Ishikawa (cell line): ENCODE results near the gene PCDH15.

Source experiments
- CEBPB ChIP-seq: IDR thresholded peaks from 2 replicates; pipeline ENCODE4 v1.6.1; 2012
- CREB1 ChIP-seq: IDR thresholded peaks from 2 replicates; pipeline ENCODE4 v1.6.1; 2012; ENCODE audit warnings: low read depth
- EGR1 ChIP-seq: IDR thresholded peaks from 2 replicates; pipeline ENCODE4 v1.6.1; 2012
- EP300 ChIP-seq: IDR thresholded peaks from 2 replicates; pipeline ENCODE4 v1.6.1; 2012; ENCODE audit warnings: borderline replicate concordance
- FOXM1 ChIP-seq: IDR thresholded peaks from 2 replicates; pipeline ENCODE4 v1.6.1; 2012; ENCODE audit warnings: low read depth, borderline replicate concordance
- MAX ChIP-seq: IDR thresholded peaks from 2 replicates; pipeline ENCODE4 v1.6.1; 2012
- NFIC ChIP-seq: IDR thresholded peaks from 2 replicates; pipeline ENCODE4 v1.6.1; 2012
- RAD21 ChIP-seq: IDR thresholded peaks from 2 replicates; pipeline ENCODE4 v1.6.1; 2012; ENCODE audit warnings: low read depth
- REST ChIP-seq: IDR thresholded peaks from 2 replicates; pipeline ENCODE4 v1.6.1; 2012; ENCODE audit warnings: low read depth, mild to moderate bottlenecking
- TAF1 ChIP-seq: IDR thresholded peaks from 2 replicates; pipeline ENCODE4 v1.6.1; 2012; ENCODE audit warnings: low read depth, mild to moderate bottlenecking
- TCF12 ChIP-seq: IDR thresholded peaks from 2 replicates; pipeline ENCODE4 v1.6.1; 2012; ENCODE audit warnings: low read depth
- TEAD4 ChIP-seq: IDR thresholded peaks from 2 replicates; pipeline ENCODE4 v1.6.1; 2012
- USF1 ChIP-seq: IDR thresholded peaks from 2 replicates; pipeline ENCODE4 v1.6.1; 2012
- YY1 ChIP-seq: IDR thresholded peaks from 2 replicates; pipeline ENCODE4 v1.6.1; 2012; ENCODE audit warnings: low read depth

The PCDH15 gene

GRCh38 chr10:54525816-54526215 is 275.2 kb downstream of the PCDH15 start:
- no peak for TF ChIP-seq EP300
- TF ChIP-seq TEAD4: no peak
- no peak for TF ChIP-seq TCF12
- TF ChIP-seq CEBPB: no peak
- TF ChIP-seq USF1: no peak
- no peak for TF ChIP-seq CREB1
- TF ChIP-seq NFIC: no peak
- TF ChIP-seq TAF1: no peak
- no peak for TF ChIP-seq YY1
- TF ChIP-seq EGR1: no peak
- no peak for TF ChIP-seq MAX
- TF ChIP-seq REST: no peak
- no peak for TF ChIP-seq RAD21
- no peak for TF ChIP-seq FOXM1

- TF ChIP-seq CREB1 (no peak), USF1 (no peak), EGR1 (no peak), YY1 (no peak), EP300 (no peak), NFIC (no peak), TCF12 (no peak)
Observed at GRCh38 chr10:54503863-54504262, 297.2 kb downstream of the PCDH15 start.

GRCh38 chr10:54501929-54502328 is 299.1 kb downstream of the PCDH15 start:
- TF ChIP-seq MAX (no peak), NFIC (no peak), REST (no peak), EP300 (no peak), CEBPB (no peak)

GRCh38 chr10:54496852-54497251 is 304.2 kb downstream of the PCDH15 start:
- TF ChIP-seq CREB1: no peak
- no peak for TF ChIP-seq TAF1
- TF ChIP-seq TEAD4: no peak

- TF ChIP-seq TAF1 (no peak), FOXM1 (no peak), YY1 (no peak), CREB1 (no peak)
Observed at GRCh38 chr10:54487743-54488142, 313.3 kb downstream of the PCDH15 start.

- TF ChIP-seq TAF1: no peak
Observed at GRCh38 chr10:54485971-54486370, 315.1 kb downstream of the PCDH15 start.

GRCh38 chr10:54484186-54484585 is 316.8 kb downstream of the PCDH15 start:
- no peak for TF ChIP-seq TAF1

GRCh38 chr10:54478601-54479000 is 322.4 kb downstream of the PCDH15 start:
- TF ChIP-seq CREB1: no peak

- TF ChIP-seq EP300: no peak
- TF ChIP-seq USF1: no peak
- peak; percentile 14; the same call in 1 of the 2 replicates for TF ChIP-seq CEBPB
Observed at GRCh38 chr10:54477738-54478137, 323.3 kb downstream of the PCDH15 start.
